Measurements from ENCODE around the gene MGAT3.
A peak's percentile ranks its signal among the peaks of the same experiment; 100 is the strongest.

Gene MGAT3

DNA sequence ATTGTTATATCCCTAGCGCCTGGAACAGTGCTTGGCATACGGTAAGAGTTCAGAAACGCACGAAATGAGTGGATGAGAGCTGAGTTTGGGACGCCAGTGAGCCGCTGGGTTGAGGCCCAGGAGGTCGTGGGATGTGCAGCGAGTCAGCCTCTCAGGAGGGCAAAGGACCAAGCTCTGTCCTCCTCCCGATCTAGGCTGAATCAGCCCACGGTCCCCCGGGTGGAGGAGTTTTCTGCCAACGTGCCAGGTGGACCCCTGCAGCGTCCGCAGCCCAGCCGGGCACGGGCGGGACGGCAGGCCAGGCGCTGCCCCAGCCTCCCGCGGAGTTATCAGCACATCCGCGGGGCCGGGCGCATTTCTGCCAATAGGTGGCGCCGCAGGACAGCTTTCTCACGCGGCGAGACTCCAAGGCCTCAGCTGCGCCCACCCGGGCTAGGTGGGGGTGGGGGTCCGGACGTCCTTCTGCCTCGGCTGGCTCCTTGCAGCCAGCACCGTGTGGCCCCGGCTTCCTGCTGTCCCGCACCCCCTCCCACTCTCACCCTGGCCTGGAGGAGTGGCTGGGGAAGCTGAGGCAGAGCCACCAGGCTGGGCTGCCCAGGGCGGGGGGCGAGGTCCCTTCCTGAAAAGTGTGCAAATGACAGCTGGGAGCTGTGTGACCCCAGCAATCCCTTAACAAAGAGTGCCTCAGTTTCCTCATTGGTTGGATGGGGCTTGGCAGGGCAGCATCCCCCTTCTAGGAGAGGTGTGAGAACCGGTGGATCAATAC, 78.0 kb downstream of the MGAT3 start:
- DNase-seq (ENCODE audit: low spot score): peak; percentile 87
- TF ChIP-seq, protein P1, sequence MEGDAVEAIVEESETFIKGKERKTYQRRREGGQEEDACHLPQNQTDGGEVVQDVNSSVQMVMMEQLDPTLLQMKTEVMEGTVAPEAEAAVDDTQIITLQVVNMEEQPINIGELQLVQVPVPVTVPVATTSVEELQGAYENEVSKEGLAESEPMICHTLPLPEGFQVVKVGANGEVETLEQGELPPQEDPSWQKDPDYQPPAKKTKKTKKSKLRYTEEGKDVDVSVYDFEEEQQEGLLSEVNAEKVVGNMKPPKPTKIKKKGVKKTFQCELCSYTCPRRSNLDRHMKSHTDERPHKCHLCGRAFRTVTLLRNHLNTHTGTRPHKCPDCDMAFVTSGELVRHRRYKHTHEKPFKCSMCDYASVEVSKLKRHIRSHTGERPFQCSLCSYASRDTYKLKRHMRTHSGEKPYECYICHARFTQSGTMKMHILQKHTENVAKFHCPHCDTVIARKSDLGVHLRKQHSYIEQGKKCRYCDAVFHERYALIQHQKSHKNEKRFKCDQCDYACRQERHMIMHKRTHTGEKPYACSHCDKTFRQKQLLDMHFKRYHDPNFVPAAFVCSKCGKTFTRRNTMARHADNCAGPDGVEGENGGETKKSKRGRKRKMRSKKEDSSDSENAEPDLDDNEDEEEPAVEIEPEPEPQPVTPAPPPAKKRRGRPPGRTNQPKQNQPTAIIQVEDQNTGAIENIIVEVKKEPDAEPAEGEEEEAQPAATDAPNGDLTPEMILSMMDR (IDR thresholded peaks at IDR 0.05; ENCODE audit: borderline replicate concordance, control extremely low read depth, extremely low read depth, insufficient read depth, missing control alignments): peak; percentile 86
- in situ Hi-C loops (cut with MboI; ENCODE audit: low sequenced_read_pairs, unreplicated experiment): loop anchor here (5.0 to 25.0 kb wide), 5 partner anchors 70 to 828 kb away; partner anchors contain the start of genes SGSM3 and TNRC6B

DNA sequence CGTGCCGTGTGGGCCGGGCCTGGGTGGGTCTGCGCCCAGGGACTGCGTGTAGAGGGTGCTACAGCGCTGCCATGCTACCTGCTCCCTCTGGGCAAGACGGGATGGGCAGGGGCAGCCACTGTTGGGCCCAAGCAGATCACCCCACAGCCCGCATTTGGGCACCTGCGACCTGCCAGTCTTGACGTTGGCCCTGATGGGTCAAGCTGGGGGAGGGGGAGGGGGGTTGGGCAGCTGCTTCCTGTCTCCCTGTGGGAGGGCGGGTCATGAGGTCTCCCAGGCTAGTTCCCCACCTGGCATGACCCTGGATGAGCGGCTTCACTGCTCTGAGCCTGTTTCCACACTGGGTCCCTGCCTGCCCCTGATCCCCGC, 78.5 kb downstream of the MGAT3 start:
- DNase-seq (ENCODE audit: low spot score): no peak
- TF ChIP-seq, protein P1 (IDR thresholded peaks at IDR 0.05; ENCODE audit: borderline replicate concordance, control extremely low read depth, extremely low read depth, insufficient read depth, missing control alignments): no peak
- in situ Hi-C loops (cut with MboI; ENCODE audit: low sequenced_read_pairs, unreplicated experiment): loop anchor here (5.0 to 25.0 kb wide), 5 partner anchors 69 to 827 kb away; partner anchors contain the start of genes SGSM3 and TNRC6B

DNA sequence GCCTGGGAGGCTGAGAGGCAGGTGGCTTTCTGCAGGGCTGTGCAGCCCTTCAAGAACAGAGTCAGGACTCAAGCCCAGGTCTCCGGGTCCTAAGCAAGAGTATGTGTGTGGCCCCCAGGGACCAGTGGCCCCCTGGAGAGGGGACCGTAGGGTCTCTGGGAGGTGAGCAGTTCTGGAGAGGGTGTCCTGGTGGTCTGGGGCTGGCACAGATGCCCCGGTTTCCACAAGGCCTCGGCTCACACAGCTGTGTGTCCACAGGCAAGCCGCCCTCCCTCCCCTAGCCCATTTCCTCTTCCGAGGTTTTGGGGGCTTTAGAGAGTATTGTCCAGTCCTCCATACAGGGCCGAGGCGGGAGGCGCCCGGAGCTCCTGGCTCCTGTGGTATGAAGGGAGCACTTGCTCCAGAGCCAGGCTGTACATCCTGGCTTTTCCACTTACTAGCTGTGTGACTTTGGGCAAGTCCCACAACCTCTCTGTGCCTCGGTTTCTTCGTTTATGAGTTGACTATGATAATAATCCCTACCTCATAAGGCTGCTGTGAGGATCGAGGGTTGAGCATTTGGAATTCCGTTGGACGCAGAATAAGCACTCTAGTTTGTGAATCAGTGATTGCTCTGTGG, 79.1 kb downstream of the MGAT3 start:
- no peak for DNase-seq (ENCODE audit: low spot score)
- in situ Hi-C loops (cut with MboI; ENCODE audit: low sequenced_read_pairs, unreplicated experiment): loop anchor here (5.0 to 25.0 kb wide), 5 partner anchors 69 to 826 kb away; partner anchors contain the start of genes SGSM3 and TNRC6B
- TF ChIP-seq, protein P1 (IDR thresholded peaks at IDR 0.05; ENCODE audit: borderline replicate concordance, control extremely low read depth, extremely low read depth, insufficient read depth, missing control alignments): no peak

DNA sequence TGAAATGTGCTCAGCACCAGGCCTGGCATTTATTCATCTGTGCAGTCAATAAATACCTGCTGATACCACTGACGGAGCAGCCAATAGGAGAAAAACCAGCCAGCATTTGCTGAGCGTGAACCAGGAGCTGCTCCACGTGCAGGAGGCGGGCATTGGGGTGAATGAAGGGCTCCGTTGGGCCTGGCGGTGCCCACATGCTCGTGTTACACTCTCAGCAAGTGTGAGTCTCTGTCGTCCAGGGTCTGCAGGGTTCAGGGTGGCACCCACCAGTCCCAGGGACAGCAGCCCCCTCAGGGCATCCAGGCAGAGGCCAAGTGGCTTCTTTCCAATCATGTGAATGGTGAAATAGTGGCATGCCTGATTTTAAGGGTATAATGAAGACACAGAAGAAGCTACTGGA, 79.9 kb downstream of the MGAT3 start:
- in situ Hi-C loops (cut with MboI; ENCODE audit: low sequenced_read_pairs, unreplicated experiment): loop anchor here (5.0 to 25.0 kb wide), 5 partner anchors 68 to 826 kb away; partner anchors contain the start of genes SGSM3 and TNRC6B

DNA sequence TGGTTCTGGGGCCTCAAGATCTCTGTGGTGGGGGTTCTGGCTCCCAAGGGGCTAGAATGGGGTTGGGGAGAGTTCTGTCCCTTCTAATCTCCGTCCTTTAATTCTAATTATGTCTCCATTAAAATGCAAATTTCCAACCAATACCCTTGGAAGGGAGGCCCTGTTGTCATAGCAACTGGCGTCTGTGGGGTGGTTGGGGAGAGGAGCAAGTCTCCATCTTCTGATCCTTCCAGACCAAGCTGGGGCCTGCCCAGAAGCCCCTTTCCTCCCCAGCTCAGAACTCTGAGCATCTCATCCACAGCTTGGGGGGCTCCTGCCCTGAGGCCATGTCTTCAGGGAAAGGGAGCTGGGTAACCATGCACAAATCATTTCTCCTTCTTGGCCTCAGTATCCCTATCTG, 81.2 kb downstream of the MGAT3 start:
- in situ Hi-C loops (cut with MboI; ENCODE audit: low sequenced_read_pairs, unreplicated experiment): loop anchor here (5.0 to 25.0 kb wide), 5 partner anchors 67 to 824 kb away; partner anchors contain the start of genes SGSM3 and TNRC6B
- TF ChIP-seq, protein P1 (IDR thresholded peaks at IDR 0.05; ENCODE audit: borderline replicate concordance, control extremely low read depth, extremely low read depth, insufficient read depth, missing control alignments): no peak
- DNase-seq (ENCODE audit: low spot score): no peak

More for the DNA sequence above, 79.9 kb downstream of the MGAT3 start:
- TF ChIP-seq, protein P1 (IDR thresholded peaks at IDR 0.05; ENCODE audit: borderline replicate concordance, control extremely low read depth, extremely low read depth, insufficient read depth, missing control alignments): no peak
- no peak for DNase-seq (ENCODE audit: low spot score)

Measured in GM13976 (cell line).